H9 (cell line): Measurements from ENCODE around the gene FKBP4. TPM values are rescaled to one million over a fixed set of nuclear protein-coding genes. Genes with fewer than 3 reads are reported as not detected.

ENCODE experiments used
- DNase-seq: peaks from one replicate; pipeline ENCODE4 v3.0.0-alpha.2; 2017
- H2AFZ ChIP-seq: one replicate; pipeline ENCODE4 v1.6.1; 2013; ENCODE audit warnings: mild to moderate bottlenecking, low read length, control low read depth, moderate library complexity
- H2AK5ac ChIP-seq: 2 replicates; pipeline ENCODE4 v1.6.1; 2013; ENCODE audit warnings: low read length, control low read depth, mixed read lengths; ENCODE audit not compliant: insufficient read length
- H2BK120ac ChIP-seq: one replicate; pipeline ENCODE4 v1.6.1; 2013; ENCODE audit warnings: low read depth, mild to moderate bottlenecking, low read length, control low read depth, inconsistent platforms; ENCODE audit not compliant: poor library complexity, severe bottlenecking
- H2BK12ac ChIP-seq: 2 replicates; pipeline ENCODE4 v1.6.1; 2013; ENCODE audit warnings: low read length, control low read depth, mixed read lengths, low read depth; ENCODE audit not compliant: insufficient read length
- H2BK15ac ChIP-seq: 2 replicates; pipeline ENCODE4 v1.6.1; 2013; ENCODE audit warnings: low read depth, low read length, control low read depth
- H2BK20ac ChIP-seq: one replicate; pipeline ENCODE4 v1.6.1; 2013; ENCODE audit warnings: low read depth, mild to moderate bottlenecking, low read length, control low read depth, inconsistent platforms; ENCODE audit not compliant: poor library complexity, severe bottlenecking
- H2BK5ac ChIP-seq: 2 replicates; pipeline ENCODE4 v1.6.1; 2013; ENCODE audit warnings: low read length, control low read depth, mixed read lengths; ENCODE audit not compliant: insufficient read length
- H3K14ac ChIP-seq: 2 replicates; pipeline ENCODE4 v1.6.1; 2013; ENCODE audit warnings: low read length, control low read depth; ENCODE audit not compliant: insufficient read depth
- H3K18ac ChIP-seq: 2 replicates; pipeline ENCODE4 v1.6.1; 2013; ENCODE audit warnings: low read depth, mild to moderate bottlenecking, mixed read lengths, low read length, control low read depth; ENCODE audit not compliant: insufficient read length
- H3K23ac ChIP-seq: 2 replicates; pipeline ENCODE4 v1.6.1; 2013; ENCODE audit warnings: low read length, control low read depth, mixed read lengths, low read depth; ENCODE audit not compliant: insufficient read length
- H3K23me2 ChIP-seq: 2 replicates; pipeline ENCODE4 v1.6.1; 2013; ENCODE audit warnings: low read depth, mild to moderate bottlenecking, mixed read lengths, low read length, control low read depth; ENCODE audit not compliant: insufficient read length, poor library complexity, severe bottlenecking
- H3K27ac ChIP-seq: 2 replicates; pipeline ENCODE4 v1.5.1; 2013; ENCODE audit warnings: low read length, control low read depth, mixed read lengths, low read depth; ENCODE audit not compliant: insufficient read length
- H3K27me3 ChIP-seq: 2 replicates; pipeline ENCODE4 v1.6.1; 2013; ENCODE audit warnings: low read length, control low read depth, inconsistent platforms; ENCODE audit not compliant: insufficient read depth
- H3K4ac ChIP-seq: 2 replicates; pipeline ENCODE4 v1.6.1; 2013; ENCODE audit warnings: low read depth, mild to moderate bottlenecking, control low read depth, inconsistent platforms, low read length, moderate library complexity
- H3K4me1 ChIP-seq: 2 replicates; pipeline ENCODE4 v1.6.1; 2013; ENCODE audit warnings: low read length, control low read depth, inconsistent platforms; ENCODE audit not compliant: insufficient read depth
- H3K4me2 ChIP-seq: 2 replicates; pipeline ENCODE4 v1.6.1; 2013; ENCODE audit warnings: low read length, control low read depth, mixed read lengths; ENCODE audit not compliant: insufficient read length, insufficient read depth
- H3K56ac ChIP-seq: 2 replicates; pipeline ENCODE4 v1.6.1; 2013; ENCODE audit warnings: low read depth, mild to moderate bottlenecking, mixed read lengths, low read length, control low read depth; ENCODE audit not compliant: insufficient read length
- H3K79me1 ChIP-seq: 2 replicates; pipeline ENCODE4 v1.6.1; 2013; ENCODE audit warnings: low read depth, mild to moderate bottlenecking, moderate library complexity, low read length, control low read depth, inconsistent platforms; ENCODE audit not compliant: insufficient read depth, poor library complexity, severe bottlenecking
- H3K79me2 ChIP-seq: 2 replicates; pipeline ENCODE4 v1.6.1; 2013; ENCODE audit warnings: low read length, control low read depth, inconsistent platforms; ENCODE audit not compliant: insufficient read depth
- H3K9ac ChIP-seq: 2 replicates; pipeline ENCODE4 v1.6.1; 2013; ENCODE audit warnings: low read length, control low read depth, mixed read lengths; ENCODE audit not compliant: insufficient read length; ENCODE audit errors: extremely low read depth
- H3K9me3 ChIP-seq: one replicate; pipeline ENCODE4 v1.6.1; 2013; ENCODE audit warnings: low read depth, low read length, inconsistent platforms; ENCODE audit not compliant: control insufficient read depth
- H3T11ph ChIP-seq: one replicate; pipeline ENCODE4 v1.6.1; 2013; ENCODE audit warnings: mild to moderate bottlenecking, low read length, control low read depth, inconsistent platforms
- H4K20me1 ChIP-seq: one replicate; pipeline ENCODE4 v1.6.1; 2013; ENCODE audit not compliant: control insufficient read depth, insufficient read length, insufficient read depth
- H4K5ac ChIP-seq: 2 replicates; pipeline ENCODE4 v1.6.1; 2013; ENCODE audit warnings: low read depth, mild to moderate bottlenecking, mixed read lengths, low read length, control low read depth; ENCODE audit not compliant: insufficient read length
- H4K8ac ChIP-seq: replicated peaks from 2 replicates; pipeline ENCODE4 v1.6.1; 2013; ENCODE audit warnings: low read length, control low read depth, mixed read lengths, low read depth; ENCODE audit not compliant: insufficient read length
- H4K91ac ChIP-seq: 2 replicates; pipeline ENCODE4 v1.6.1; 2013; ENCODE audit warnings: low read depth, mild to moderate bottlenecking, moderate library complexity, mixed read lengths, low read length, control low read depth; ENCODE audit not compliant: insufficient read length
- H3K27ac Mint-ChIP-seq, 3 experiments: 2 replicates in 2 of 3; 3 replicates in 1 of 3; pipeline ENCODE4 v1.8.0; 2020 to 2021; ENCODE audit warnings: mixed read lengths in 3 of 3, mild to moderate bottlenecking in 1 of 3, moderate library complexity in 1 of 3
- H3K27me3 Mint-ChIP-seq: 2 replicates; pipeline ENCODE4 v1.8.0; 2021; ENCODE audit warnings: low read depth, mild to moderate bottlenecking, moderate library complexity, mixed read lengths
- H3K36me3 Mint-ChIP-seq, 3 experiments: 2 replicates in 2 of 3; 3 replicates in 1 of 3; pipeline ENCODE4 v1.8.0; 2020 to 2021; ENCODE audit warnings: low read depth in 3 of 3, mixed read lengths in 3 of 3; ENCODE audit not compliant: insufficient read depth in 1 of 3
- H3K4me1 Mint-ChIP-seq, 2 experiments: 2 replicates each; pipeline ENCODE4 v1.8.0; 2020; ENCODE audit warnings: mixed read lengths in 2 of 2
- H3K4me3 Mint-ChIP-seq, 2 experiments: 2 replicates in 1 of 2; 3 replicates in 1 of 2; pipeline ENCODE4 v1.8.0; 2020 to 2021; ENCODE audit warnings: mild to moderate bottlenecking in 2 of 2, mixed read lengths in 2 of 2, moderate library complexity in 1 of 2
- H3K9me3 Mint-ChIP-seq, 2 experiments: 2 replicates in 1 of 2; 3 replicates in 1 of 2; pipeline ENCODE4 v1.8.0; 2020; ENCODE audit warnings: mild to moderate bottlenecking in 2 of 2, mixed read lengths in 2 of 2, moderate library complexity in 1 of 2
- CTCF ChIP-seq: fragments of 200-600 bp; sonication (generic); conservative IDR thresholded peaks from 3 replicates; pipeline ENCODE4 v1.8.0; 2021; ENCODE audit warnings: antibody characterized with exemption, mild to moderate bottlenecking
- WGBS: extraction: QIAGEN DNeasy Blood & Tissue Kit; methylation state at CpG from one replicate; pipeline ENCODE4 v1.1.7; 2013; ENCODE audit warnings: missing lambda C conversion rate, low lambda C conversion rate, mixed read lengths; ENCODE audit not compliant: insufficient read length; ENCODE audit errors: extremely low coverage; 5-methylcytosine and 5-hydroxymethylcytosine counted together
- total RNA-seq: library from RNA; stranded (reverse); gene quantifications from 2 replicates; pipeline ENCODE4 v1.2.1, GENCODE V29; 2021

FKBP4 gene
- total RNA-seq, 1 experiment from 2014 or later = 221 TPM

GRCh38 chr12:2824541-2824940 is 29.8 kb downstream of the FKBP4 start:
- Histone ChIP-seq H3K79me2 (no peaks in the 10 kb centered on the region), H4K5ac (no peak overlapping the region), H2AFZ (no peak overlapping the region), H3K18ac (no peak overlapping the region), H3K79me1 (no peaks in the 10 kb centered on the region), H4K91ac (no peak overlapping the region), H3K23ac (no peak overlapping the region), H3T11ph (no peak overlapping the region), H3K56ac (no peak overlapping the region), H2BK5ac (no peak overlapping the region), H3K4me2 (no peak overlapping the region), H3K23me2 (no peaks in the 10 kb centered on the region), H3K27me3 (no peaks in the 10 kb centered on the region), H3K9me3 (no peaks in the 10 kb centered on the region), H3K14ac (no peak overlapping the region), H4K20me1 (no peaks in the 10 kb centered on the region), H2BK120ac (no peak overlapping the region), H3K27ac (no peak overlapping the region), H3K4ac (no peak overlapping the region), H2AK5ac (no peak overlapping the region), H2BK15ac (no peak overlapping the region), H4K8ac (no peak overlapping the region), H2BK12ac (no peak overlapping the region), H3K4me1 (peaks cover 3% of the 10 kb centered on the region; the same call in 1 of the 2 replicates), H2BK20ac (no peak overlapping the region), H3K9ac (no peak overlapping the region)
- WGBS = no CpG with 5 or more reads among the region's 6 CpGs
- peaks cover 48 to 51% of the 10 kb centered on the region in 2 experiments for H3K4me1 Mint-ChIP-seq
- no peaks in the 10 kb centered on the region; a peak in 1 of 5 replicates for H3K9me3 Mint-ChIP-seq
- H3K27me3 Mint-ChIP-seq = no peaks in the 10 kb centered on the region
- peaks cover 38 to 88% (median 79%) of the 10 kb centered on the region in 3 experiments for H3K36me3 Mint-ChIP-seq
- DNase-seq = no peak
- no peak for TF ChIP-seq CTCF
- H3K27ac Mint-ChIP-seq = peak overlapping the region; percentile 38 to 98 (median 60); a peak in 6 of 7 replicates
- no peak overlapping the region for H3K4me3 Mint-ChIP-seq
